Ovary (tissue), 9 donors: ENCODE data around the gene MFSD1. TPM values are rescaled to one million over a fixed set of nuclear protein-coding genes. Genes with fewer than 3 reads are reported as not detected.

Source experiments
- DNase-seq, 5 donors: peaks; one replicate each; pipeline ENCODE4 v3.0.0-alpha.2; 2019 to 2020
- H3K27ac ChIP-seq, 2 donors: fragments of 200-600 bp; one replicate each; pipeline versions ENCODE4 v1.5.1 to v1.8.0; 2019 to 2022
- H3K27me3 ChIP-seq: fragments of 200-600 bp; one replicate; pipeline ENCODE4 v1.8.0; 2022
- H3K36me3 ChIP-seq: fragments of 200-600 bp; sonication (generic); one replicate; pipeline ENCODE4 v1.5.1; 2019
- H3K4me1 ChIP-seq: one replicate; pipeline ENCODE4 v1.8.1; 2013; ENCODE audit warnings: mild to moderate bottlenecking, moderate library complexity; ENCODE audit not compliant: insufficient read depth
- H3K4me3 ChIP-seq: fragments of 200-600 bp; sonication (generic); one replicate; pipeline ENCODE4 v1.5.1; 2017
- H3K9me3 ChIP-seq, 2 donors: fragments of 200-600 bp in 1 of 2; sonication (generic) in 1 of 2; one replicate each; pipeline versions ENCODE4 v1.5.1 to v1.8.1; 2013 to 2019; ENCODE audit warnings: mild to moderate bottlenecking in 1 of 2, moderate library complexity in 1 of 2
- EP300 ChIP-seq: sonication (generic); formaldehyde crosslinking; IDR thresholded peaks from one replicate; pipeline ENCODE4 v1.6.1; 2017; ENCODE audit warnings: antibody characterized with exemption
- POLR2A ChIP-seq: fragments of 450-650 bp; IDR thresholded peaks from one replicate; pipeline ENCODE4 v1.6.1; 2017; ENCODE audit warnings: antibody characterized with exemption, mild to moderate bottlenecking, moderate library complexity
- WGBS, 3 donors: extraction: QIAGEN DNeasy Blood & Tissue Kit in 1 of 3; methylation state at CpG; one replicate each; pipeline versions ENCODE4 v1.1.5 to v1.1.7; 2013 to 2017; 5-methylcytosine and 5-hydroxymethylcytosine counted together
- intact Hi-C, 4 donors: fragments of 100-400 bp; cut with DNase I; formaldehyde crosslinking; loops; one replicate each; pipeline versions ENCODE4 v1.11.0 to v1.15.1; 2022 to 2023
- polyA plus RNA-seq, 2 donors: library from polyadenylated mRNA; stranded (reverse); fragments of 200-250 nt in 1 of 2; fragments of 350-450 nt in 1 of 2; fragmentation: Illumina TruSeq in 1 of 2; extraction: RNeasy Lipid Tissue Mini Kit (QIAGEN cat#74804) in 1 of 2; gene quantifications; one replicate each; pipeline ENCODE4 v1.2.3, GENCODE V29; 2013 to 2014
- total RNA-seq, 7 donors: library from RNA; depleted of rRNA in 2 of 7; stranded (reverse); fragments of >200 nt in 2 of 7; fragmentation: NEBNext Ultra II Directional in 3 of 7; extraction: Animal tissue kit (Norgen Biotek cat#: 25700) in 3 of 7; gene quantifications; one replicate each; pipeline versions ENCODE4 v1.1.0 to v1.2.4, GENCODE V29; 2016 to 2023
- TF ChIP-seq, protein P1 (sequence below), 3 donors: fragments of 450-650 bp in 2 of 3; fragments of 200-600 bp in 1 of 3; IDR thresholded peaks; one replicate each; pipeline versions ENCODE4 v1.5.1 to v1.8.0; 2016 to 2022; ENCODE audit warnings: antibody characterized with exemption in 3 of 3, mild to moderate bottlenecking in 1 of 3
- donor health status: DM: no; HTN: no; CAD: no; lungs with moderate emphysema.
- donor health status: DM: no; HTN: no; CAD: no.
- donor health status: Bipolar disorder and iron deficiency.
- donor health status: DM: yes; HTN: yes; CAD: no.
- donor health status: DM: no; HTN: no; CAD: no.
- donor health status: DM: yes; HTN: yes; CAD: no.

The MFSD1 gene
- total and polyA plus RNA-seq, 9 donors, result 27.1 to 63.8 (median 43.0) TPM

DNA sequence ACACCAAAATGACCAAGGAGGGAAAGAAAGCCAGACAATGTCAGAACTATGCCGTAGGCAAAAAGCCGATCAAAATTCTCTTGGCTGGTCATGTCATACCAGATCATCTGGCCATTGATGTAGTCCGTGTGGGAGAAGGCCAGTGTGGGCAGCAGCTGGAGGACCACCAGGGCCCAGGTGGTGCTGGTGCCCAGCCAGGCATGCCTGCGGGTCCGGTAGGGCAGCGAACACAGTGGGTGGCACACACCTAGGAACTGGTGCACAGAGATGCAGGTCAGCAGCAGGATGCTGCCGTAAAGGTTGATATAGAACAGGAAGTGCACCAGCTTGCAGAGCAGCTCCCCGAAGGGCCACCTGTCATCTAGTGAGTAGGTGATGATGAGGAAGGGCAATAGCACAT is 39.5 kb downstream of the MFSD1 start:
- intact Hi-C loops, result loop anchor here in 3 of 4 donors (5.0 to 10.0 kb wide), 3 partner anchors 413 to 421 kb away; no protein-coding TSS in a partner anchor
- WGBS, 3 donors, result 82 to 94% (median 88%) methylated on average over 8 of the region's 8 CpGs
- Histone ChIP-seq H3K9me3 (no peaks in the 10 kb centered on the region), H3K4me1 (no peaks in the 10 kb centered on the region), H3K27ac (no peak overlapping the region), H3K4me3 (no peak overlapping the region), H3K27me3 (no peaks in the 10 kb centered on the region), H3K36me3 (no peaks in the 10 kb centered on the region)
- TF ChIP-seq EP300, result no peak
- no peak for TF ChIP-seq POLR2A
- TF ChIP-seq, protein P1, sequence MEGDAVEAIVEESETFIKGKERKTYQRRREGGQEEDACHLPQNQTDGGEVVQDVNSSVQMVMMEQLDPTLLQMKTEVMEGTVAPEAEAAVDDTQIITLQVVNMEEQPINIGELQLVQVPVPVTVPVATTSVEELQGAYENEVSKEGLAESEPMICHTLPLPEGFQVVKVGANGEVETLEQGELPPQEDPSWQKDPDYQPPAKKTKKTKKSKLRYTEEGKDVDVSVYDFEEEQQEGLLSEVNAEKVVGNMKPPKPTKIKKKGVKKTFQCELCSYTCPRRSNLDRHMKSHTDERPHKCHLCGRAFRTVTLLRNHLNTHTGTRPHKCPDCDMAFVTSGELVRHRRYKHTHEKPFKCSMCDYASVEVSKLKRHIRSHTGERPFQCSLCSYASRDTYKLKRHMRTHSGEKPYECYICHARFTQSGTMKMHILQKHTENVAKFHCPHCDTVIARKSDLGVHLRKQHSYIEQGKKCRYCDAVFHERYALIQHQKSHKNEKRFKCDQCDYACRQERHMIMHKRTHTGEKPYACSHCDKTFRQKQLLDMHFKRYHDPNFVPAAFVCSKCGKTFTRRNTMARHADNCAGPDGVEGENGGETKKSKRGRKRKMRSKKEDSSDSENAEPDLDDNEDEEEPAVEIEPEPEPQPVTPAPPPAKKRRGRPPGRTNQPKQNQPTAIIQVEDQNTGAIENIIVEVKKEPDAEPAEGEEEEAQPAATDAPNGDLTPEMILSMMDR (IDR thresholded peaks at IDR 0.05), result no peak
- DNase-seq, result no peak

- Histone ChIP-seq H3K9me3 (no peaks in the 10 kb centered on the region), H3K36me3 (no peaks in the 10 kb centered on the region), H3K27me3 (no peaks in the 10 kb centered on the region), H3K4me3 (no peak overlapping the region), H3K4me1 (no peaks in the 10 kb centered on the region), H3K27ac (no peak overlapping the region)
- intact Hi-C loops, result loop anchor here in 3 of 4 donors (5.0 to 10.0 kb wide), 3 partner anchors 412 to 419 kb away; no protein-coding TSS in a partner anchor
- TF ChIP-seq POLR2A (no peak), EP300 (no peak)
- TF ChIP-seq, protein P1 (IDR thresholded peaks at IDR 0.05), result no peak
- 57 to 71% (median 62%) methylated on average over 3 of the region's 3 CpGs for WGBS, 3 donors
- DNase-seq, result no peak
These were observed 41.1 kb downstream of the MFSD1 start for GRCh38 chr3:158842976-158843375.

DNA sequence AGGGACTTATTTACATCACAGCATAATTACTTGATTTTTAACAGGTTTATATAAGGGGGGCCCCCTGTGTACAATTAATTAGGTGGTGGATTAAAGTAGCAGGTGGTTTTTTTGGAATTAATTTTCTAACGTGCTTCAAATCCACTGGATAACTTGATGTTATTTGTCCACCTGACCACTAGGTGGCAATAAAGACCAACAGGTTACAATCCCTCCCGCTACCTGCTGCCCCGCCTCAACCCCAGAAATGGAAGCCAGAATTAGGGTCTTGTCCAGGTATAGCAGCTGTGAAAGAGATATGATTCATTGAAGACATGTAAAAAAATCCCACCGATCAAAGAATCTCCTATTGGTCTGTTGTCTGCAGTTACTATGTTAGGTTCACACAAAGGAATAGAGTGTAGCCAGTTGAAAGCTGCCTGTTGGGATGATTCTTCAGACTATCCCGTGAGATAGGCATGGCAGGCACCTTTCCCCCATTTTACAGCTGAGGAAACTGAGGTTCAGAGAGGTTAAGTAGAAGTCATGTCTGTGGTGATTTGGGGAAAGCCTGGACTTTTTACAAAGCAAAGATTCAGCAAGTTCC is 44.0 kb downstream of the MFSD1 start:
- Histone ChIP-seq H3K36me3 (no peaks in the 10 kb centered on the region), H3K9me3 (no peaks in the 10 kb centered on the region), H3K27me3 (no peaks in the 10 kb centered on the region), H3K4me1 (no peaks in the 10 kb centered on the region), H3K4me3 (no peak overlapping the region), H3K27ac (no peak overlapping the region)
- DNase-seq, result peak in 1 of 5 donors; percentile 21
- 9 to 17% (median 14%) methylated on average over 5 of the region's 5 CpGs for WGBS, 3 donors
- intact Hi-C loops, result loop anchor here in 2 of 4 donors (5.0 to 10.0 kb wide), 2 partner anchors 409 to 416 kb away; no protein-coding TSS in a partner anchor
- no peak for TF ChIP-seq EP300
- TF ChIP-seq, protein P1 (IDR thresholded peaks at IDR 0.05), result peak; percentile 24 to 56 (median 42)

DNA sequence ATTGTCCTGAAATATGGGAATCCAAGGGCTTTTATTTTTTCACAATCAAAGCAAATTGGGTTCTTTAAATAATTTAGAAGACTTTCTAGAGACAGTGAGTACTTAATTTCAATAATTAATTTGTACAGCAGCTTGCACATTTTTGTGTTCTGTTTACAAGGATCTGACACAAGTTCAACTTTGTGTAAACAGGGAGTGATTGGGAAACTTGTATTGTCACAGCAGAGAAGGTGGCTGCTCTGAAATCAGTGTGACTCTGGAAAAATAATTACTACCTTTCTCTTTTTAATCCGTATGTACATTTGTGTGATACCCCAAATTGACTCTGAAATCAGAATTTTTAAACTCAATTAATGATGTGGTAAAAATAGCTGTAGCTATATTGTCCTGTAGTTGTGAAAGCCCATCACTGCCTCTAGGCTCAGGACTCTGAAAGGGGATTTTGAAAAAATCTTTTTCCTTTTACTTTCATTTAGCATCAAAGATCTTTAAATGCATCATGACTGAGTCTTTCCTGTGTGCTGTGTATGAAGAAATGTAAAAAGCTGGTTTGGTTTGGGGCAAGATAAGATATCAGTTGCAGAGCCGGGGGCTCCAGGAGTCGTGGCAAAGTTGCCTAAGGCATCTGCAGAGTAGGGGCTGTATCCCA is 45.1 kb downstream of the MFSD1 start:
- TF ChIP-seq EP300, result no peak
- no peak for TF ChIP-seq POLR2A
- TF ChIP-seq, protein P1 (IDR thresholded peaks at IDR 0.05), result no peak
- Histone ChIP-seq H3K27ac (no peak overlapping the region), H3K4me1 (no peaks in the 10 kb centered on the region), H3K36me3 (no peaks in the 10 kb centered on the region), H3K4me3 (no peak overlapping the region), H3K9me3 (no peaks in the 10 kb centered on the region), H3K27me3 (no peaks in the 10 kb centered on the region)
- WGBS, 3 donors, result 43 to 65% (median 44%) methylated on average over 3 of the region's 3 CpGs
- no peak for DNase-seq
- intact Hi-C loops, result loop anchor here in 2 of 4 donors (5.0 to 10.0 kb wide), 2 partner anchors 408 to 415 kb away; no protein-coding TSS in a partner anchor
